Measurements from ENCODE around the gene IQGAP2.

The IQGAP2 gene

GRCh38 chr5:76692651-76693050, 289.6 kb downstream of the IQGAP2 start:
- peak in 1 of 2 experiments; percentile 7 for DNase-seq

DNA sequence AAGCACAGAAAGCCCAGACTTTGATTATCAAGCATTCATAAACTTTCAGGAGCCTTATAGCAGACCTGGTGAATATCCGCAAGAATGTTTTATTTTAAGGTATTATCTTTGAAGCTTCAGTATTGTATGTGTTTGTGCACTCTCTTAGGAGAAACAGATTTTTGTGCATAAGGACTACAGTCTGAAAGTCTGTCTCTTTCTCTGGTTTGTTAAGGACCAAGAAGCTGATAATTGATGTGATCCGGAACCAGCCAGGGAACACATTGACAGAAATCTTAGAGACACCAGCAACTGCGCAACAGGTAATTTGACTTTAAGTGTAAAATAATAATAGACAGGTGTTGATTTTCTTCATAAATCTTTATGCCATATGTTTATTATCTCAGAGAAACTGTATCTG, 290.1 kb downstream of the IQGAP2 start:
- no peak for DNase-seq

DNA sequence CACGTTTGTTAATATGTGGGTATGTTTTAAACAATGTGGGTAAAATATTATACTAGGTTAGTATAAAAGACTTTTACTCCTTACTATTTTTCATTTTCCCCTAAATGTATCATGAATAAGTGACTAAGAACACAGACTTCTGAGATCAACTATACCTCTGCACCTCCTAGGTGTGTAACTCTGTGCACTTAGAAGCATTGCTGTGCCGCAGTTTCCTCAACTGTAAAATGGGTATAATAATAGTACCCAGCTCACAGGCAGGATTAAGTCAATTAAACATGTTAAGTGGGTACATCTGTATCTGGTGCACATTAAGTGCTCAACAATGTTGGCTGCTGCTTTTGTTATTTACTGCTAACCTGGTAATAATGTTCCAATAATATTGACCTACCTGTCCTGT, 291.2 kb downstream of the IQGAP2 start:
- no peak for DNase-seq

- no peak for DNase-seq
Observed at GRCh38 chr5:76695346-76695745, 292.3 kb downstream of the IQGAP2 start.

- no peak for DNase-seq
Observed at GRCh38 chr5:76696251-76696650, 293.2 kb downstream of the IQGAP2 start.

DNA sequence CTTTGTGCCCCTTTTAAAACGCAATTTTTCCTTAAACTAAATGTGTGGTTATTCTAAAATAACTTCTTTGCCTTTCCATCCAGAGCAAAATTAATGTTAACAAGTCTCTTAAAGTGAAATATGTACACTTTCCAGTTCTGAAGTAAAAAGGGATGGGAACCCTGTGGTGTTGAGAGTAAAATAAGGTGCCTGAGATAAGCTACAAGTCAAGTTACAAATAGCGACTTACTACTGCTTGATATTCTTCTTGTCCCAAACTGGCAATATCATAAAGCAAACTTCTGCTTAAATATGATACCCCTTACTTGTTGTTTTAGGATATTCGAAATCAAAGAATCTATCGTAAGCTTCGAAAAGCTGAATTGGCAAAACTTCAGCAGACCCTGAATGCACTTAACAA, 294.6 kb downstream of the IQGAP2 start:
- no peak for DNase-seq

DNA sequence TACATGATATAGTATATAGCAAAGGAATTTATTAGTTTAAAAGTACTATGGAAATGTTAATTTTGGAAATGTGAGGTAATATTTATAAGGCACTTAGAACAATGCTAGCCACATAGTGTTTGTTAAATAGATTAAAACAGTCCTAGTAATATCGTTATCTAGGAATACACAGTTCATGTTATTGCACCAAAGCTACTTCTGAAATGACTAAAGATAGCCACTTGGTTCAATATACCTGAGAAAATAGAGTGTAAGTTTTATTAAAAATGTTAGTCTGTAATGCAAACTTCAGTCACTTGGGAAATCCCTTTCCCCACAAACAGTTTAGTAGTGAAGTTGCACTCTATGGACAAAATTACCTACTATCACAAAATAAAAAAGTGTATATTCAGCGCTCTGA, 297.5 kb downstream of the IQGAP2 start:
- DNase-seq, result no peak

DNA sequence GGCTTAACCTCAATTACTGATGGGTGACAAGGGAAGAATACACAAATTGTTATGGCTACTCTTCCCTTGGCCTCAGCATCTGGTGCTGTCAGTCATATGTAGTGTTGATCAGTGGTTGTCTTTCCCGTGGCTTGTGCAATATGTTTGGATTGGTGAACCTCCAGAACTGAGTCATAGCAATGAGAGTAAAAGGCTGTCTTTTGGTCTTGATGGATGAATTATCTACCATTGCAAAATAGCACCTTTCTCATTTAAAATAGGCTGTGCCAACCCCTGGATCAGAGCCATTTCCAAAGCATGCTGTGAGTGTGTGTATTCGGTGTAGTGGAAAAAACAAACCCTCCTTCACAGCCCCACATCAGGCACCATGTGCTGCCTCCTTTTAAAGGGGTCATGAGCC, 298.2 kb downstream of the IQGAP2 start:
- DNase-seq, result no peak

- no peak for DNase-seq
Observed at GRCh38 chr5:76703707-76704106, 300.6 kb downstream of the IQGAP2 start.

- no peak for DNase-seq
Observed at GRCh38 chr5:76704131-76704663, 301.1 kb downstream of the IQGAP2 start.

DNA sequence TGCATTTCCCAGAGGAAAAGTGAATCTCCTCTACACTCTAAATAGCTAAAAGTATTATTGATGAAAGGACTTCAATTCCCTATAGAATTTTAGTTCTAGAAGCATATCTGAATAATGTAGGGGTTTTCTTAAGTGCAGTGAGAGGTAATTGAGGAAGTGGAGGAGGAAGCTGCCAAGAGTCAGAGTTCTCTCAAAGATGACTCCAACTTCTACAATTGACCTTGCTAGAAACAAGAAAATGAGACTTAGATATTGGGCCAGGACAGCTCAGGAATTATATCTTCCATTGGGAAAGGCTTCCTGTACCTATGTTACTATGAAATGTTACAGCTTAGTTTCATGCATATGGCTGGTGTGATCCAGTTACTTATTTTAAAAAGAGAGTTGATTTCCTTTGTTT, 302.5 kb downstream of the IQGAP2 start:
- no peak for DNase-seq

GRCh38 chr5:76709762-76710161, 306.7 kb downstream of the IQGAP2 start:
- no peak for DNase-seq

GRCh38 chr5:76710991-76711390, 307.9 kb downstream of the IQGAP2 start:
- no peak for DNase-seq

- peak in 1 of 2 experiments; percentile 36 for DNase-seq
Observed at GRCh38 chr5:76714751-76715485, 311.8 kb downstream of the IQGAP2 start.

DNA sequence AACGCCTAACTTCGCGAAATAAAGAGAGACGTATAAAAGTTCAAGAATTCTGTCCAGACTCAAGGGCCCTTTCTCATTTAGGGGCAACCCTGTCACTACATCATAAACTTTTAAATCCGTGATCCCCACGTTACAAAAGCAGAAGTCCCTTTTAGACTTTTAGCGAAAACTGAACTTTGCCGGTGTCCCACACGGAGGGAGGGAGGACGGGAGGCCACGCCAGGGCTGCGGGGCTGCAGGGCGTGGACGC, 312.3 kb downstream of the IQGAP2 start:
- DNase-seq, result no peak

- peak in 1 of 2 experiments; percentile 39 for DNase-seq
Observed at GRCh38 chr5:76715736-76716455, 312.8 kb downstream of the IQGAP2 start, which contains the start of gene F2R. TSS of gene F2R (plus strand) at chr5:76716126. CDS start at chr5:76716308, 182 bp downstream.

DNA sequence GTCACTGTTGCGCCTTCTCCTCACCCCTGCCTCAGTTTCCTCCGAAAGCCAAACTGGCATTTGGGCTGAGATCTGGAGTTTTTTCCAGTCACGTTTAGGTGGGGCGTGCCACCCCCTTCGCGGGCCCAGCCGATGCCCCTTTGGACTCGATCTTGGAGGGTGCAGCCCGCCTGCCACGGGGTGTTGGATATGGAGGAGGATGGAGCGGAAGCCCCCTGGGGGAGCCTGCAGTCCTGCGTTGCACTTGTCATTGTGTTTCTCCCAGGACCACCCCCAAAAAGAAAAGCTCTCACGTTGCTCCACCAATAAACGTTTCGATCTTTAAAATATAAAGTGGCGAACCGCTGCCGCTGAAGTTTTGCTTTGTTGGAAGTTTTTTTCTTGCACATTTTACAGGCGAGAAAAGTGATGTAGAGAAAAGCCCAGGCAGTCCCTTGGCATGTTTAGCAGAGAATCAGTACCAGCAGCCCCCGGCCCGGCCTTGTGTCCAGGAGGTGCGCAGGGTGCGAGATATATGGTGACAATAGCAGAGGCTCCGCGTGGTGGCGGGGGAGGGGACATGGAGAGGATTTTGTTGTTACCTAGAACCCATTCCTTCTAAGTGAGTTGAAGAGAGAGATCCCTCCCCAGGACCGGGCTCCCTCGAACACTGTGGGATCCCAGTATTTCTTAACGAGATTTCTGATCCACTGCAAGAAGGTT, 313.5 kb downstream of the IQGAP2 start:
- no peak for DNase-seq

DNA sequence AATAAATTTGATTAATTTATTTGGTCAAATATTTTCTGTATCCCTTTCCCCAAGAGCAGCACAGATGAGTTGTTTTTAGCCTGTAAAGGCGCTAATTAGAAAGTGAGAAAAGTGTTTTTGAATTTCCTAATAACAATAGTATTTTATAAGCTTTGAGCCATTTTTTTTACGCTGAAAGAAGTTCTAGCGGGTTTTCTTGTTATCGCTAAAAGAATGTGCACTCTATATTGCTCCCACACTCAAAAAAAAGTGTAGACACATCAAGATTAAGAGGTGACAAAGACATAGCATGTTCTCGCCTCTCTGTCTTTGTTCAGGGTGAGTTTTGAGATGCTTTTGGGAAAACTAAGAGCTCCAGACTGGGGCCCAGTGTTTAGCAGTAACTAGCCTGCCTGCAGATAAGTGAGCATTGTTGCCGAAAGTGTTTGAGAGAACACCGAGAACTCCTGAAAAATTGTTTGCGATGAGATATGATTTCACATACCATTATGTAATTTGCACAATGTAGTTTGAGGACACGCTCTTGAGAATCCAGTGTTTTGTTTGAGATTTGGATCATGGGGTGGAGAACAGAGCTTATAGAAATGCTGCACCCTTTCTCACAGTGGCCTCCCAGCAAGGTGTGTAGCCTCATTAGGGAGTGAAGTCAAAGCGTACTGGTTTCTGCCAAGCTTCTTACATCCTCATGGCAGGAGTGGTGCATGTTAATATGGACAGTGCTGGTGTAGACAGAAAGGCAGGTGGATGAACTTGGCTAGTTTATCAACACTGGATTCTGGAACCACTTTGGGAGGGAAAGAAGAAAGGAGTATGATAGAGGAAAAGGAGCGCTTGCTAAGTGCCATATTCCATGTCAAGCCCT, 314.4 kb downstream of the IQGAP2 start:
- DNase-seq, result no peak

DNA sequence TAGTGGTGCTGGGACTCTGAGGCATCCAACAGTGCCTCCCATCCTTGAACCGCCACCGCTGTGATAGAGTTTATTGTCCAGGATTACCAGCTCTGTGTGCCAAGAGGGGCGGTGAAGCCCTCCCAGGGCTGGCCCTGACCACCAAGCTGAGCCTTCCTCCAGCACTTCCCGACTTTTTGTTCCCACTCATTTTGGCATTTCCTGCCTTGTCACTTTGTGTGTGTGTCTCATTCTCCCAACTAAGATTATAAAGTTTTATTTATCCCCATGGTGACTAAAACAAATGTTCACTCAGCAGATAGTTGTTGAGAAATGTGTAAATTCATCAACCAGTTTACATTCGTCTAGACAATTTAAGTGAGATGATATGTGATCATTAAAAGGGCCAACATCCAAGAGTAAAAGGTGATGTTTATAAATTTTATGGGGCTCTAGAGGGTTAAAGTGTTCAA, 315.3 kb downstream of the IQGAP2 start:
- no peak for DNase-seq

- DNase-seq, result no peak
Observed at GRCh38 chr5:76718880-76719279, 315.8 kb downstream of the IQGAP2 start.

- no peak for DNase-seq
Observed at GRCh38 chr5:76720988-76721569, 318.0 kb downstream of the IQGAP2 start.

- DNase-seq, result no peak
Observed at GRCh38 chr5:76723266-76723665, 320.2 kb downstream of the IQGAP2 start.

Data from NCI-H524 (cell line).